Measurements from ENCODE around the gene ENOX1.

DNA sequence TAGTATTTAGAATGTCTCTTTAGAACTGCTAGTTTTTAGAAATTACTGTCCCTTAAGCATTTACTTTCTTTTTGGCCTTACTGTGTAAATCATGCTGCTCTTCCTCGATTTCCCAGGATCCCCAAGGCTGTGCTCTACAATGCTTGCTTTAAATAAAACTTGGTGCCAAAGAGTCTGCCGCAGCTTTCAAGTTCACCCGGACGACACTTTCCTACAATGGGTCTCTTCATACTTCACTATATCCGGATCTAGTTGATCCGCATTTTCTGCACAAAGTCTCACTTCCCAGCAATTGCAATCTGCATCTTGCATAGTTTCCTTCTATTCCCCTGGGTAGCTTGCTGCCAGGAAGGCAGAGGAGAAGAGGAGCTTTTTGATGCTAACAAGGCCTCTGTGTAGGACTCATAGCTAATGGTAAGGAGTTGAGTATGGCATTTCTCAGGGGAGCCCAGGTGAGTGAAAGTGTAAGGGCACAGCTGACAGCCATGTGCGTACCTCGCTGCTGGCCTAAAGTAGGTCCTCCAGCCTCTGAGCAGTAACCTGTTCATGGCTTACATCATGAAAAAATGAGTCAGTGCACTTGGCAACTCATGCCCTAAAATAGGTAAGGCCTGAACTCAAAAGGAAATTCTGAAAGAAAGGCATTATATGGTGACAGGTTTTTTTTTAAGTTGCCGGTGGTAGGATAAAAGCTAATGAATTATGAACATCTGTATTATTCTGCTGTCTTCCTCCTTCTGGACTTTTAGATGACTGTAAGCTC, 101.6 kb downstream of the ENOX1 start:
- TF ChIP-seq, protein P1, sequence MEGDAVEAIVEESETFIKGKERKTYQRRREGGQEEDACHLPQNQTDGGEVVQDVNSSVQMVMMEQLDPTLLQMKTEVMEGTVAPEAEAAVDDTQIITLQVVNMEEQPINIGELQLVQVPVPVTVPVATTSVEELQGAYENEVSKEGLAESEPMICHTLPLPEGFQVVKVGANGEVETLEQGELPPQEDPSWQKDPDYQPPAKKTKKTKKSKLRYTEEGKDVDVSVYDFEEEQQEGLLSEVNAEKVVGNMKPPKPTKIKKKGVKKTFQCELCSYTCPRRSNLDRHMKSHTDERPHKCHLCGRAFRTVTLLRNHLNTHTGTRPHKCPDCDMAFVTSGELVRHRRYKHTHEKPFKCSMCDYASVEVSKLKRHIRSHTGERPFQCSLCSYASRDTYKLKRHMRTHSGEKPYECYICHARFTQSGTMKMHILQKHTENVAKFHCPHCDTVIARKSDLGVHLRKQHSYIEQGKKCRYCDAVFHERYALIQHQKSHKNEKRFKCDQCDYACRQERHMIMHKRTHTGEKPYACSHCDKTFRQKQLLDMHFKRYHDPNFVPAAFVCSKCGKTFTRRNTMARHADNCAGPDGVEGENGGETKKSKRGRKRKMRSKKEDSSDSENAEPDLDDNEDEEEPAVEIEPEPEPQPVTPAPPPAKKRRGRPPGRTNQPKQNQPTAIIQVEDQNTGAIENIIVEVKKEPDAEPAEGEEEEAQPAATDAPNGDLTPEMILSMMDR (optimal IDR thresholded peaks at IDR 0.05 in 1 of 3, IDR thresholded peaks at IDR 0.05 in 1 of 3, conservative IDR thresholded peaks at IDR 0.05 in 1 of 3; ENCODE audit: extremely low read depth in 1 of 3, insufficient read depth in 2 of 3, low read length in 3 of 3), result no peak
- TF ChIP-seq EZH2 (IDR thresholded peaks at IDR 0.05; ENCODE audit: low read length), result no peak

Data from keratinocyte (primary cell).